Globus pallidus (tissue), 1 donor: ENCODE data around the gene TMPRSS13.
"Not testable (repeated sequence)": the region's sequence is repeated elsewhere in the genome, so short reads cannot be mapped to it uniquely, and the experiment has no call there.

Experiments used
- DNase-seq: peaks from one replicate; pipeline ENCODE4 v3.0.0-alpha.2; 2015; ENCODE audit warnings: low spot score

Gene TMPRSS13

DNA sequence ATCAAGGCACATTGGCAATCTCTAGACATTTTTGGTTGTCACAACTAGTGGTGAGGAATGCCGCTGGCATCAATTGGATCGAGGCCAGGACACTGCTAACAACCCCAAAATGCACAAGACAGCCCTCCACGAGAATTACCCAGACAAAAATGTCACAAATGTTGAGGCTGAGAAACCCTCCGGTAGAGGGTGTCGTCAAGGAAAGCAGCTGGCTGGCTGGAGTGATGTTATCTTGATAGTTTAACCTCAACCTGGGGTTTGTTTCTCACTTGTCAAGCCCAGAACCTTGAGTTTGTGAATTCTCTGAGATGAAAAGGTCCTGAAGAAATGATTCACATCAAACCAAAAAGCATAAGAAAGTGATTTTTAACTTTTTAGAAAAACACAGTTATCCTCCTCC is 21.1 kb upstream of the TMPRSS13 start:
- DNase-seq, result no peak

DNA sequence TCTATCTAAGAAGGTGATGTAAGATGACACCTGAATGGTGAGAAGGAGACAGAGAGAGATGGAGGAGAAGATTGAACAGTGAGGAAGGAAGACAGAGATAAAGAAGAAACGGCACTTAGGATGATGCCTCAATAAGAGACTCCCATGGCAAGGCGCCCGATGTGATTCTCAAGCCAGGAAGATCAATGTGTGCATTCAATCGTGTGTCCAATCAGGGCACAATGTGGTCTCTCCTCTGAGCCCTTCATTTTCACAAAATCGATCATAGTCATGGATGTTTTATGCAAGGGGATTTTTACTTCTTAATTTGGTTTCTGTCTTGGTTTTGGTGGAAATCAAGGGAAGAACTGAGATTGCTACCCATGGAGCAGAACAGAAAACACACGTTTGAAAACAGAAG is 19.9 kb upstream of the TMPRSS13 start:
- DNase-seq, result no peak

DNA sequence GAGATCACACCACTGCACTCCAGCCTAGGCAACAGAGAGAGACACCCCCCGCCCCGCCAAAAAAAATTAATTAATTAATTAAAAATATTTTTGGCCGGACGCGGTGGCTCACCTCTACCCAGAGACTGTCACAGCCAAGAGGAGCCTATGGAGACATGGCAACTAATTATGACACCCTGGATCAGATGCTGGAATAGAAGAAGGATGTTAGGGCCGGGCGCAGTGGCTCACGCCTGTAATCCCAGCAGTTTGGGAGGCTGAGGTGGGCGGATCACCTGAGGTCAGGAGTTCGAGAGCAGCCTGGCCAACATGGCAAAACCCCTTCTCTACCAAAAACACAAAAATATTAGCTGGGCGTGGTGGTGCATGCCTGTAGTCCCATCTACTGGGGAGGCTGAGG is 19.3 kb upstream of the TMPRSS13 start:
- not testable (repeated sequence) for DNase-seq

DNA sequence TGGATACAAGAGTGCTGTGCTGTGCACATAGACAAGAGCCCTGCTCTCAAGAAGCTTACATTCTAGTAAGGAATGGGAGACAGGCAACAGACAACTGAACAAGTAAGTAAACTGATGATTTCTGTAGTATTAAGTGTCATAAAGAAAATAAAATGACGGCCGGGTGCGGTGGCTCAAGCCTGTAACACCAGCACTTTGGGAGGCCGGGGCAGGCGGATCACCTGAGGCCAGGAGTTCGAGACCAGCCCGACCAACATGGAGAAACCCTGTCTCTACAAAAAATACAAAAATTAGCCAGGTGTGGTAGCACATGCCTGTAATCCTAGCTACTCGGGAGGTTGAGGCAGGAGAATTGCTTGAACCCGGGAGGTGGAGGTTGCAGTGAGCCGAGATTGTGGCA is 18.5 kb upstream of the TMPRSS13 start:
- not testable (repeated sequence) for DNase-seq

DNA sequence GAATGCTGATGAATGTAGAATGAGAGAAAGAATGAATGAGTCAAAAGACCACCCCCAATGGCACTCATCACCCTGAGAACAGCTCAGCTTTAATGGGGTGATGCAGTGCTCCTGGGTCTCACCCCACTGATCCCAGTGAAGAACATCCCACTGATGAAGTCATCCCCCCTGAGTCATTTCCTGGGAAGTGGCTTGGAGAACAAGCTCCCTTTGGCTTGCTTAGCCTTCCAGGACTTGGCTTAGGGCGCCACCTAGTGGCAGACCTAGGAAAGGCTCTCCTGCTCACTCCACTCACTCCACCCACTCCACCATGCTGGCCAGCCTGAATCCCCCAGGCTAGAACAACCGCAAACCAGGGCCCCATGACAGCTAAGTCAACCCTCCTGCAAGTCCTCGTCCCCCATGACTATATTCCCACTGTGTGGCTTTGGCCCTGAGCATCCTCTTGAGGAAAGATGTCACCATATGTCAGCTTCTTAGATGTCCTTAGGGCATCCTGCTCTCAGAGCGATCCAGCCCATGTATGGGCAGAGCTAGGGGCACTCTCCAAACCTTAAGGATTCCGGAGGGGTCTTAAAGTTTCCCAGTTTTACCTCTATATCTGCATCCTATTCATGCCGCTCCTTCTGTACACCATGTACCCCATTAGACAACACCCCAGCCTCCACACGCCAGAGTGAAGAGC is 17.8 kb upstream of the TMPRSS13 start:
- DNase-seq, result peak; percentile 75

DNA sequence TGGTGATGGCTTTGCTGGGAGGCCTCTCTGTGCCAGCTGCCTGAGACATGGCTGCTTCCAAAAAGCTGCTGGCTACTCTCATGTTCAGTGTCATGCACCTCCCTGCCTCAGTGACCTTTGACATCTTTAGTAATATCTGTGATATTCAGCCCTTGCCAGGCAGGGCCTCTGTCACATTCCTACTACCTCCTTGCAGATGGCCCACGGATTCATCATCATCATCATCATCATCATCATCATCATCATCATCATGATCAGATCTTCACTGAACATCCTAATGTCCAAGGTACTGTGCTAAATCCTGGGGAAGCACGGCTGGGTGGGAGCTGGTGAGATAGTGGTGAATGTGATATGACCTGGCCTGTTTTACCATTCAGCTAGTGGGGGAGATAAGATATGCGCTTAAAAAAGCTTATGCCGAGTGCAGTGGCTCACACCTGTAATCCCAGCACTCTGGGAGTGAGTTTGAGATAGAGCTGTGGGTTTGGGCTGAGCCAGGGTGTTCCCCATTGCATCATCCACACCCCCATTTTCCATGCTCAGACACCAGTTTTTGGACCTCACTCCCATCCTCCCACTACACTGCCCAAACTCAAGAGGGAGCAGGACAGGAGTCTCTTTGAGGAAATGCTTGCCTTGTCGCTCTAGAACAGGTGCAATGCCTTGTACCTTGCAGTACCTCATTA is 17.1 kb upstream of the TMPRSS13 start:
- DNase-seq, result peak; percentile 1

DNA sequence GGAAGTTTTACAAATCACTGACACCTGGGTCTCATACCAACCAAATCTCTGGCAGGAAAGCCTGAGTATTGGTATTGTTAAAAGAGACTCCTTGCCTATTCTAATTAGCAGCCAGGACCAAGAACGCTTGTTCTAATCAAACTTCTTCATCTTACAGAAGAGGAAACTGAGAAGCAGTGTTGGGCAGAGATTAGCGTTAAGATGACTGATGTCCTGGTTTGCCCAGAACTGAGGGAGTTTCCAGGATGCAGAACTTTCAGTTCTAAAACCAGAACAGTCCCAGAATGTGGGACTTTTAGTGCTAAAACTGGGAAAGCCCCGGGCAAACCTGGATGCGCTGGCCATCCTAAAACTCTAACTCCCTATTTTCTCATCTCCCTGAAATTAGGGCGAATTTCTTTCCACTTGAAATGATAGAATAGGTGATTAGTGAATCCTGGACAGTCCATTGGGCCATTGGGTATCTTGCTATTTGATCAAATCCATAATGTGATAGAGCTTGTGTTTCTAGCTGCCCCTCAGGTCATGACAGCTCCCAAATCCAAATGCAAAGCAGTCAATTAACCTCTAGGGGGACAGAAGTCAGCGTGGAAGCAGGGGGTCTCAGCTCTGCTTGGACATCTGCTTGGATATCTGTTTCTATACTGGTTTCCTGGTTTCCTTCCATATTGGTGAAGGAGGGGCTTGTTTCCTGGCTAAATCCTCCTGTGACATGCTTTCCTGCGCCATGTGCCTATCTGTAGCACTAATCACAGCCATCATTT is 16.0 kb upstream of the TMPRSS13 start:
- DNase-seq, result no peak

DNA sequence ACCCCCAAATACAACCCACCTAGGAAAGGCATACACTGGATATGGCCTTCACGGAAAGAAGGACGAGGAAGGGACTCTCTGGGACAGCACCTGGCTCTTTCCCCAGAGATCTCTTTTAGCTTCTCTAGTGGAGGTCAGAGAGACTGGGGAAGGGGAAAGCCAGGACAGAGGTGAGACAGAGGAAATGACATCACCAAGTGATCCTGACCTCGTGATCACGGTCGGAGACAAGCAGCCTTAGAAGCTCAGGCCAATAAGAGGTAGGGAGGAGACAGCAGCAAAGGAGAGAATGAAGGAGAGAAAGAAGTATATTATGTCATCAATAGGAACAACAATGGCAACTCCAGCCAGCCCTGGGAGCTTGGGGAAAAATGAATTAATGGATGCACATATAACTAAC is 15.4 kb upstream of the TMPRSS13 start:
- no peak for DNase-seq

DNA sequence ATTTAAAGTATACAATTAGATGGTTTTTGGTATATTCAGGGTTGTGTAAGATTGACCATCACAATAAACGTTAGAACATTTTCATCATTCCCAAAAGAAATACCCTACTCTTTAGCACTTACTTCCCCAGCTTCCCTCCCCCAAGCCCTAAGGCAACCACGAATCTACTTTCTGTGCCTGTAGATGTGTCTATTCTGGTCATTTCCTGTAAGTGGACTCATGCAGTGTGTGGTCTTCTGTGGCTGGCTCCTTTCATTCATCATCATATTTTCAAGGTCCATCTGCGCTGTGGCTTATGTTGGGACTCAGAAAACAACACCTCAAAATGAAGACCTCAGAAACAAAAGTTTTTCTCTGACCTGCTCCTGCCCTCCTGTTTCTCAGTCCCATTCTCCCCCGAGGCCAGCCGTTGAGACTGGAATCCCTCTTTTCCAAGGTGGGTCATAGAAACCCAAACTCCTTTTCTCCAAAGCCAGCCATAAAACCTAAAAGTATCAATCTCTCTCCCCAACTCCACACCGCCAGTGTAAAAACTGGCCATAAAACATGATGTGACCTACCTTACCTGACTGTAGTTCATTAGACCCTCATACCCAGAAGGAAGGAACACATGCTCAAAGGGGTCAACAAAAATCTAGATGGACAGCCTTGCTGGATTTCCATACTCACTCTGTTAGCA is 12.9 kb upstream of the TMPRSS13 start:
- DNase-seq, result no peak

DNA sequence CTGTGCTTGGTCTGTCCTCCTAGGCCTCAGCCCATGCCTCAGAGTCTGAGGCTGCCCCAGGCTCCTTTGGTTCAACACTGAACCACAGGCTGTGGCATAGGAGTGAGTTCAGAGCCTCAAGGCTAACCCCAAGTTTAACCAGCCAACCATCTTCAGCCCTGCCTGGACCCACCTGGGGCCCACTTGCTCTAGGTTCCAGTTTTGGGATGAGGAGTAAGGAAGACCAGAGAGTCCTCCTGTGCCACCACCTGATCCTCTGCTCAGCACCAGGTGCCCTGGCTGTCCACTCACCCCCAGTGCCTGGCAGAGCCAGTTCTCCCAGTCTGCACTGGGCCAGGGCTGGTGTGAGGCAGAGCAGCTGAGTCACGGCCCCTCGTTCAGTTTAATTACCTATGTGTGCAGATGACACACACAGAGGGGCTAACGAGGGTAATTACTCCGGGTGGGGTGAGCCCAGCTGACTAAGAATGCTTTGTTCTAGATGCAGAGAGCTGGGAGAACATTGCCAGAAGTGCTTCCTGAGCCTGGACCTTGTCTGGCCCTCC is 12.0 kb upstream of the TMPRSS13 start:
- DNase-seq, result no peak

DNA sequence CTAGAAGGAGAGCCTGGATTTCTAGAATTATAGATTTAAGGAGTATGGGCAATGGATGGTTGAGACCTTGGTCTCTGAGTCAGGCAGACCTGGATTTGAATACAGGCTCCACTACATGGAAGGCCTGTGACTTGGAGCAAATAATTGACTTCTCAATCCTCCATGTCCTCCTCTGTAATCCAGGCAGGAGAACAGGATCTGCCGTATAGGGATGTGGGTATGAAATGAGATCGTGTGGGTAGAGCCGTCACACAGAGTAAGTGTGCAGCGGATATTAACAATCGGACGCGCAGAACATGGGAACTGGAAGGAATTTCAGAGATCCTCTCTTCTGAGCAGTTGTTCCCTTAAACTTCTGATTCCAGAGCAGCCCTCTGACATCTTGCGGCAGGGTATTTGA is 11.5 kb upstream of the TMPRSS13 start:
- DNase-seq, result no peak

DNA sequence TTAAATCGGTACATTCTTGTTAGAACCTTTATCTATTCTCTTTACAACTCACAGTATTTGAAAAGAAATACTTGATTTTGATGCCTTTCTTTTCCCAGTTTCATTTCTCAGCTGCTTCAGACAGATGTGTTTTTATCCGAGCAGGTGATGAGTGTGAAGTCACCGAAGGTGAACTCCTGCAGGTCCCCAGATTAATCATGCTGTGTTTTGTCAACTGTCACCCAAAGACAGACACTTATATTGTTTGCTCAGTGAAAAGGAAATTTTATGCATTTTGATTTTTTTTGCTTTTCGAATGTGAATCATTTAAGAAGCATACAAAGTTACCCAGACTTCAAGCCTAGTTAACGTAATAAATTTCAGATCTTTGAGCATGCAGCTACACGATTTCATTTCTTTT is 7.8 kb upstream of the TMPRSS13 start:
- DNase-seq, result no peak

DNA sequence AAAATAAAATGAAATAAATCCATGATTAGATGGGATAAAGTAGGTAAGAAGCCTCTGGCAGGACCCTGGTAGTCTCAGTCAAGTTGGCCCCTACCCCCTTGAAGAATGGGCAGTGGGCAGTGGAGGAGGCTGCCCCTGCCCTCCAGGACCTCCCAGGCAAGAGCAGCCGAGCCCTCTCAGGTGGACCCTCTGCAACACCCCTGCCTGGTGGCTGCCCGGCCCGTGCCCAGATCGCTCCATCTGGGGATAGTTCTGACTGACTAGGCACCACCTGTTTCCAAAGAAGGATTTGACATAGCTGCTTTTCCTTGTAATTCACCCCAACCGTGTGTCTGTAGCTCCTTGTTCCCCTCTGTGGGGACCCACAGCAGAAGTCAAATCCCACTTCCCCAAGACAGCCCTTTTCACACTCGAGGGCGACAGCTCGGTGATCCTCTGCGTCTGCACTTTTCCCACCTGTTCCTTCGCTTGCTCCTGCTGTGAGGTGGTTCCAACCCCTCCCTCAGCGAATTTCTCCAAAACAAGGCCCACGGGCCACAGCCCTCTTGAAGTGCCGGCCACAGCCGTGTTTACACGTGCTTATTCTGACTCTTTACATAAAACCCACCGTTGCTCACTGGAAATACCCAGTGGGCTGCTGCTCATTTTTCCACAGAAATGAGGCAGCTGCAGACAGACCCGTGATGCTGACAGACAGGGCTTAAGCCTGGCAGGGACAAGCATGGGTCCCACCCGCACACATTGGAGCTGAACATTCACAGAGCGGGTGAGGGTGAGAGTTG is 5.5 kb upstream of the TMPRSS13 start:
- no peak for DNase-seq

DNA sequence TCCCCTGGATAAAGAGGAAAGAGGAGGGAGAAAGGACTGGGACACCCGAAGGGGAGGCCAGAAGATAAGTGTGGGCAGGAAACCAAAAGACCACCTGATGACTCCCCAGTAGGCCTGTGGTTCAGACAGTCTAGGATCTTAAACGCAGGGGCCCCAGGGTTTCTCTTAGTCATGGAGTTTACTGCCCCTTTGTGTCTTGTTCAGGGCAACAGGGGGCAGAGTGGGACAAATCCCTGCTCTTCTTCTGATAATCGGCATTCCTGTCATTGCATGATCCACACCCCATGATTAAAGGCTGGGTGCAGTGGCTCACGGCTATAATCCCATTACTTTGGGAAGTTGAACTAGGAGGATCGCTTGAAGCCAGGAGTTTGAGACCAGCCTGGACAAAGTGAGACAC is 4.7 kb upstream of the TMPRSS13 start:
- no peak for DNase-seq

DNA sequence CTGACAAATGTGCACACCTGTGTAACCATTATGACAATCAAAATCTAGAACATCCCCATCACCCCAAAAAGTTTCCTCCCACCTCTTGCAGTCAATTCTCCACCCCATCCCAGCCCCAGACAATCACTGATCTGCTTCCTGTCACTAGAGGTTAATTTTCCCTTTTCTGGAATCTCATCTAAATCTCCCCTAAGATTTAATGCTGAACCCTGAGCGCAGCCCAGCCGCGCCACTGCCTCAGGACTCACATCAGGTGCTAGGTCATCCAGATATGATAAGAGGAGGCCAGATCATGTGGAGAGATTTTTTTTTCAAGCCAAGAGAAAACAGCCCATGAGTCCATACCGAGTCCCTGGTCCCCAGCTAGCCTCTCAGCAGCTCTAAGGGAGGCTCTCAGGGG is 4.3 kb upstream of the TMPRSS13 start:
- DNase-seq, result no peak

DNA sequence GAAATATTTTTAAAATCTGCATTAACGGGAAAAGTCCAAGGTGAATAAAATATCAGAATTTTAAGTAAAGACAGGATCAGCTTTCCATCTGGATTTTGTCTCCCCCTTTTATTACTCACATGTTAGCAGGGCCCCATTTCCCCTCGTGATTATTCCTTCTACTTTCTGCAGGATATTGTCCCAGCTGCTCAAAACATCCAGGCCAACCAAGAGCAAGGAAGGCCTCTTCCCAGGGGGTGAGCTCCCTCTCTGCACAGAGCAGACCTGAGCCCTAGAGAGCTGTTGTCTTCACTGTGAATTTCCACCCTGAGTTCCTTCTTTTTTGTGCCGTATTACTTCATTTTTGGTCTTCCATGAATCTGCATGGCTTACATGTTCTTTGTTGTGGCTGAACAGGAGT is 3.7 kb upstream of the TMPRSS13 start:
- no peak for DNase-seq

DNA sequence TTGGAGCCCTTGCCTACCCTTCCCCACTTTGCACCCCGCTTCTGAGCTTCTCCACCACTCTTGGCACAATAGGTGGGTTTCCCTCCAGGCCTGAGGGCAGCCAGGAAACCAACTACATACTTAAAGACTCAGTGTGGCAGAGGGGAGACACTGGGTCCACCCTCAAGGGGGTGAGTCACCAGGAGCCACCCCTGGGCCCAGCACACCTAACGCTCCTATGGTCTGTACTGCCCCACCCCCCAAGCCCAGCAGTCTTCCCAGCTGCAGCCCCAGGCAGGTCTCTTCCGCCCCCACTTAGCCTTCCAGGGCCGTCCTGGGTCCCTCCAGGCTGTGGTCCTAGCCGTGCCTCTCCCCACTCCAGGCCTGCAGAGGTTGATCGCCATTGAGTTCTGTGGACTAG is 3.2 kb upstream of the TMPRSS13 start:
- DNase-seq, result no peak

DNA sequence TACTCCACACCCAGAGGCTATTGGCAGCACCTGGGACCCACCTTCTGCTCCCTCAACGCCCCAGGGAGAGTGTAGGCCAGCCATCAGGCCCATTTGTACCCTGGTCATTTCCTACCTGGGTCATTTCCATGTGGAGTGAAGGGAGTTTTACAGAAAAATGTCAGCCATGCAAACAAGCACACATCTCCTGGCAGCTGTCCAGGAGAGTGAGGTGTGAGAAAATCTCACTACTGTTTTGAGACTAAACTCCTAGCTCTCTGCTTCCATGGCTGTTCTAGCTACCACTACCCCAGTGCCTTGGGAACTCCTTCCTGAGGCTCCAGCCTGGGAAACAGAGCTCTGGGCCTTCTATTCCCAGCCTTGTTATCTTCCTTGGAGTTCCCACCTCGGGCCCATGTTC is 2.8 kb upstream of the TMPRSS13 start:
- no peak for DNase-seq

DNA sequence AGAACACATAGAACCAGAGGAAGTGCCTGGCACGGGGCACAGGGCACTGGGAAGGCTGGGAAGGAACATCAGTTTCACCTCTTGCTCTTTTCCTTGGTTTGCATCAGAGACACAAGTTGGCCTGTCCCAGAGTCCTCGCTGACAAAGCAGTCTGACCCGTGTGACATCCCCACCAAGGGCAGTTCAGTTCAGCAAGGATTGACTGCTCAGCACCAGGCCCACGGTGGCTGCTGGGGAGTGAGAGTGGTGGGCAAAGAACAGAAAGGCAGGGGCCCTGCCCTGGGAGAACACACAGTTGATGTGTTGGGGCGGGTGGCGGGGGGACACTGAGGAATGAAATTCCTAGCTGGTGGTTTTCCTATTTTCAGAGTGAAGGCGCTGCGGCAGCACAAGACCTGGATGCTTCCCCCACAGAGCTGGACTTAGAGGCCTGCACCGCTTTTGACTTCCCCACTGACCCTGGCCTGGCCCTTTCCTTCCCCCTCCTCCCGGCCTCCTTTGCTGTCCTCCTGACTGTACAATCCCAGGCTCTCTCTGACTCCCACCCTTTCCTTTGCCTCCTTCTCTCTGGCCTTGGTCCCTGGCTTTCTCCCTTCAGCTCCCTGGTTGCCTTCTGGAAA is 2.2 kb upstream of the TMPRSS13 start:
- no peak for DNase-seq

DNA sequence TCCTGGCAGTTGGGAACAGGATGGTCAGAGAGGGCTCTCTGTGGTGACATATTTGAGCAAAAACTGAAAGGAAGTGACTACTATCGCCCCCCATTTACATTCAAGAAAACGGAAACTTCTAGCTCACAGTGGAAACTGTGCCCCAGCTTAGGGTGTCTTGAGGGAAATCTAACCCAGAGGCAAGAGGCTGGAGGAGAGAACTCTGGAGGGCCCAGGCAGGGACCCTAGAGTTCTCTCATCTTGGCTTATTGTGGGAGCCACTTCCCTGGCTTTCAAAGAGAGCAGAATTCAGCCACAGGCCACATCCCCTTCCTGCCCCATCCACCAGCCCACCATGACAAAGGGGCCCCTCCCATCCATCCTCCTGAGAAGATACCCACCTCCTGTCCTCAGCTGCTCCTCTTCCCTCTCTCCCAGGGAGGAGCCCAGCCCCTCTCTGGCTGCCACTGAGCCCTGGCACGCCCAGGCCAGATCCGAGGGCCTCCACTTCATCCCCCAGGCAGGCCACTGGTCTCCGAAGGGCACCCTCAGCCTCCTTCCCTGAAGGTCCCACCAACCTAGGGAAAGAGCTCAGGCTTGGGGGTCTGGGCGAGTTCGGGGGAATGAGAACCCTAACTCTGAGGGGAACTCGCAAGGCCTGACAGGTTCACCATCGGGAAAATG is 1.6 kb upstream of the TMPRSS13 start:
- DNase-seq, result no peak
